Stimulated activated memory B cell treated with anti-CD40 and anti-IgM and Interleukin-4, amounts not matched to agents 10 μg/mL and 1 μg/mL and 100 μg/mL, for 72 hours (primary cell): ENCODE results near the gene KLF8.
"Not testable (repeated sequence)": the region's sequence is repeated elsewhere in the genome, so short reads cannot be mapped to it uniquely, and the experiment has no call there.

Source experiments
- ATAC-seq: fragments of 150-1000 bp; cut with Tn5 transposase; 2 replicates; pipeline ENCODE4 v1.10.0; 2021
- H3K27ac Mint-ChIP-seq: one replicate; pipeline ENCODE4 v1.8.0; 2022; ENCODE audit warnings: mild to moderate bottlenecking, mixed read lengths
- H3K27me3 Mint-ChIP-seq: one replicate; pipeline ENCODE4 v1.8.0; 2022; ENCODE audit warnings: mixed read lengths
- H3K36me3 Mint-ChIP-seq: one replicate; pipeline ENCODE4 v1.8.0; 2022; ENCODE audit warnings: mixed read lengths
- H3K4me1 Mint-ChIP-seq: one replicate; pipeline ENCODE4 v1.8.0; 2022; ENCODE audit warnings: mixed read lengths
- H3K4me3 Mint-ChIP-seq: one replicate; pipeline ENCODE4 v1.8.0; 2022; ENCODE audit warnings: mild to moderate bottlenecking, moderate library complexity, mixed read lengths
- H3K9me3 Mint-ChIP-seq: one replicate; pipeline ENCODE4 v1.8.0; 2022; ENCODE audit warnings: mixed read lengths

KLF8 gene

DNA sequence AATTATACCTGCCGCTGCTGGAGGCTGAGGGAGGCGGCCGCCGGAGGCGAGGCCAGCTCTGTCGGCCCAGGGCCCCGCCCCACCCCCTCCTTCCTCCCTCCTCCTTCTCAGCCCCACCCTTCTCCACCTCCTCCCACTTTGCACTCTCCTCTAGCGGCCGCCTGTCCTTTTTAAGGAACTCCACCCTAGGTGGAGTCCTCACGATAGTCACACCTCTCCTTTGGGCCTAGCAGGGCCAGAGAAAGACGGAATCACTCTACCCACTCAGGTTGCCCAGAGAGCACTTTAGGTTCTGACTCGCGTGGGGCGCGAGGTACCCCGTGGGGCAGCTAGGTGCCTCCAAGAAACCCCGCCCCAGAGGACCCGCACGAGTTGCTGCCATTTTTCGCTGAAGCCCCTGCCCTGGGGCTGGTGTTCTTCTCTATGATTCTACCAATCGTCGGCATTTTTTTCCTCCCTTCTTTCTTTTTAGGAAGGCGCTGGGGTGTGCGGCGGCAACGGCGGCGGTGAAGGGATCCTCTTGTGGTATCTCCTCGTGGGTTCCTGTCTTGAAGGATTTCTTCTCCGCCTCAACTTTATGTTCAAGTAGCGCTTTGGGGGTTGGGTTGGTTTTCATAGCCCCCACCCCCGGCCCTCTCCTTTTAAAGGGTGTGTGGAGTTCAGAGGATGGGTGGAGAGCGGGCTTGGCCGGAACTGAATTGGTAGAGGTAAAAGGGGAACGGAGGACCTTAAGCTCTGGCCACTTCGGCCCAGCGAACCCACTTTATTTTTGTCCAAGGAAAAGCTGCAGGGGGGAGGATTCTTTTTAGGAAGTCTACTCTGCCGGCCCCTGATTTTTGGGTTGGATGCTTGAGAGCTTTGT, at the start of gene KLF8:
KLF8 (plus strand) TSS at position 136 of the 862 bp plus-strand sequence. CDS start 979 bp downstream, outside the sequence.
- peak; percentile 86 for ATAC-seq
- Mint-ChIP-seq H3K4me3 (peak within 1 kb of the TSS; percentile 93), H3K36me3 (no peaks in the 10 kb centered on the region), H3K4me1 (peaks cover 25% of the 10 kb centered on the region), H3K27ac (peak within 1 kb of the TSS; percentile 87), H3K27me3 (no peaks in the 10 kb centered on the region), H3K9me3 (no peaks in the 10 kb centered on the region)

DNA sequence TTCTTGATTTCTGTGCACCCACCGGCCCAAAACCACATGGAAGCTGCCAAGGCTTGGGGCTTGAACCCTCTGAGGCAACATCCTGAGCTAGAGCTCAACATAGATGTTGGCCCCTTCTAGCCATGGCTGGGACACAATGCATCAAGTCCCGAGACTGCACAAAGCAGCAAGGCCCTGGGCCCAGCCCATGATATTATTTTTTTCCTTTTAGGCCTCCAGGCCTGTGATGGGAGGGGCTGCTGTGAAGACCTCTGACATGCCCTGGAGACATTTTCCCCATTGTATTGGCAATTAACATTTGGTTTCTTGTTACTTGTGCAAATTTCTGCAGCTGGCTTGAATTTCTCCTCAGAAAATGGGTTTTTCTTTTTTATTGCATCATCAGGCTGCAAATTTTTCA, 25.2 kb upstream of the KLF8 start:
- not testable (repeated sequence) for H3K4me1 Mint-ChIP-seq, H3K27ac Mint-ChIP-seq, H3K9me3 Mint-ChIP-seq, H3K27me3 Mint-ChIP-seq, ATAC-seq, H3K4me3 Mint-ChIP-seq
- H3K36me3 Mint-ChIP-seq, result peaks cover 36% of the 10 kb centered on the region

DNA sequence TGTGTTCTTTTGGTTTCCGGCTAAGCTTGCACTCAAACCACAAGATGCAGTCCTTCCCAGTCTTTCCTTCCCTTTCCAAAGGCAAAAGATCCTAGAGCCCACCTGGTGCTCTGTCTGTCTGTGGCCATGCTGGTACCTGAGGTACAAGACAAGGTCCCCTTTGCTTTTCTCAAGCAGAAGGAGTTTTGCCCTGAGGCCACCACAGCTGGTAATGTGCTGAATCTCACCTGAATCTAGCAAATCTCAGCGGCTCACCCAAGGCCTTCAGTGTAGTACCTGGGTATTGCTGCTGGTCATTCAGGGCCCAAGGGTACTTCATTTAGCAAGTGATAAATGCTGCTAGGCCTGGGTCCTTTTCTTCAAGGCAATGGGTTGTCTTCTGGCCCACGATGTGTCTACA, 20.5 kb upstream of the KLF8 start:
- Mint-ChIP-seq H3K9me3 (peaks cover 1% of the 10 kb centered on the region), H3K4me3 (no peak overlapping the region), H3K27ac (no peak overlapping the region), H3K27me3 (no peaks in the 10 kb centered on the region), H3K36me3 (peaks cover 20% of the 10 kb centered on the region), H3K4me1 (no peaks in the 10 kb centered on the region)
- ATAC-seq, result no peak

DNA sequence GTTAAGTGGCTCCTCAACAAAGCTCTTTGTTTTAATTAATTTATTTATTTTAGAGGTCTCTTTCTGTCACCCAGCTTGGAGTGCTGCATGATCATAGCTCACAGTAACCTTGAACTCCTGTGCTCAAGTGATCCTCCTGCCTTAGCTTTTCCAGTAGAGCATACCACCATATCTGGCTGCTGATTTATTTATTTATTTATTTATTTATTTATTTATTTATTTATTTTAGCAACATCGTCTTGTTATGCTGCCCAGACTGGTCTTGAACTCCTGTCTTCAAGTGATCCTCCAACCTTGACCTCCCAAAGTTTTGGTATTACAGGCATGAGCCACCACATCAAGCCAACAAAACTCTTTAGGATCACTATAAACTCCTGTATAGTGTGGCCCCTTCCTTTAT, 15.8 kb upstream of the KLF8 start:
- peaks cover 13% of the 10 kb centered on the region for H3K36me3 Mint-ChIP-seq
- no peak for ATAC-seq
- H3K9me3 Mint-ChIP-seq, result peaks cover 3% of the 10 kb centered on the region
- H3K27me3 Mint-ChIP-seq, result no peaks in the 10 kb centered on the region
- no peak overlapping the region for H3K4me3 Mint-ChIP-seq
- H3K27ac Mint-ChIP-seq, result no peak overlapping the region
- H3K4me1 Mint-ChIP-seq, result no peaks in the 10 kb centered on the region

DNA sequence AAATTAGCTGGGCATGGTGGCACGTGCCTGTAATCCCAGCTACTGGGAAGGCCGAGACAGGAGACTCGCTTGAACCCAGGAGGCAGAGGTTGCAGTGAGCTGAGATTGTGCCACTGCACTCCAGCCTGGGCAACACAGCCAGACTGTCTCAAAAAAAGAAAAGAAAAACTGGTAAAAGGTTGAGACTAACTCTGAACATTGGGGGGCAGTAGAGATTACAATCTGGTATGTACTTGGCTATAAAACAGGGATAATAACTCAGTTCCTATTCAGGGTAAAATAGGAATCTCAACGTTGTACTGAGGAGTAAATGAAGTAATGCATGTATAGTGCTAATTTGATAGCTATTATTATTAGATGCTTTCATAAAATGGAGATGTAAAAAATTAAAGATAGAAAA, 12.5 kb upstream of the KLF8 start:
- no peak overlapping the region for H3K27ac Mint-ChIP-seq
- peaks cover 6% of the 10 kb centered on the region for H3K36me3 Mint-ChIP-seq
- no peaks in the 10 kb centered on the region for H3K27me3 Mint-ChIP-seq
- no peaks in the 10 kb centered on the region for H3K4me1 Mint-ChIP-seq
- H3K4me3 Mint-ChIP-seq, result no peak overlapping the region
- H3K9me3 Mint-ChIP-seq, result peaks cover 3% of the 10 kb centered on the region
- no peak for ATAC-seq

DNA sequence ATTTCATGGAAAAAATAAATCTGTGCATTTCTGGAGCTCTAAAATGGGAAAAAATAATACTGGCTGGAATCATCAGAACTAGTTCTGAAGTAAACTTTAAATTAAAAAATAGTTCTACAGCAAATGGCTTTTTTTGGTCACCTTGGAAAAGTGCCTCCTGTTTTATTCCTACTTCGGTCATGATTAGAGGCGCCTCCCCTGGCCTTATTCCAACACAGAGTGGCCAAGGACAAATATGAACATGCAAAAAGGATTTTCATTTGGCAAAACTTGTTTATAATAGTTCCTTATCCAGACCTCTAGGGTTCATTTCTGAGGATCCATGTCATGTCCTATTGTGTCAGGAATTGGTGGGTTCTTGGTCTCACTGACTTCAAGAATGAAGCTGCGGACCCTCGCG, 11.1 kb upstream of the KLF8 start:
- Mint-ChIP-seq H3K9me3 (peaks cover 3% of the 10 kb centered on the region), H3K27me3 (no peaks in the 10 kb centered on the region), H3K27ac (no peak overlapping the region), H3K4me3 (no peak overlapping the region), H3K36me3 (peaks cover 6% of the 10 kb centered on the region), H3K4me1 (no peaks in the 10 kb centered on the region)
- ATAC-seq, result no peak

DNA sequence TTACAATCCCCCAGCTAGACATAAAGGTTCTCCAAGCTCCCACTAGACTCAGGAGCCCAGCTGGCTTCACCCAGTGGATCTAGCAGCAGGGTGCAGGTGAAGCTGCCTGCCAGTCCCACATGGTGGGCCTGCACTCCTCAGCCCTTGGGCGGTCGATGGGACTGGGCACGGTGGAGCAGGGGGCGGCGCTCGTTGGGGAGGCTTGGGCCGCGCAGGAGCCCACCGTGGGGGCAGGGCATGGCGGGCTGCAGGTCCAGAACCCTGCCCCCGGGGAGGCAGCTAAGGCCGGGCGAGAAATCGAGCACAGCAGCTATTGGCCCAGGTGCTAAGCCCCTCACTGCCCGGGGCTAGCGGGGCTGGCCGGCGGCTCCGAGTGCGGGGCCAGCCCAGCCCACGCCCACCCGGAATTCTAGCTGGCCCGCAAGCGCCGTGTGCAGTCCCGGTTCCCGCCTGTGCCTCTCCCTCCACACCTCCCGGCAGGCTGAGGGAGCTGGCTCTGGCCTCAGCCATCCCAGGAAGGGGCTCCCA, 9.6 kb upstream of the KLF8 start:
- no peak overlapping the region for H3K4me3 Mint-ChIP-seq
- H3K36me3 Mint-ChIP-seq, result no peaks in the 10 kb centered on the region
- no peaks in the 10 kb centered on the region for H3K27me3 Mint-ChIP-seq
- no peaks in the 10 kb centered on the region for H3K4me1 Mint-ChIP-seq
- ATAC-seq, result no peak
- H3K27ac Mint-ChIP-seq, result no peak overlapping the region
- H3K9me3 Mint-ChIP-seq, result no peaks in the 10 kb centered on the region

DNA sequence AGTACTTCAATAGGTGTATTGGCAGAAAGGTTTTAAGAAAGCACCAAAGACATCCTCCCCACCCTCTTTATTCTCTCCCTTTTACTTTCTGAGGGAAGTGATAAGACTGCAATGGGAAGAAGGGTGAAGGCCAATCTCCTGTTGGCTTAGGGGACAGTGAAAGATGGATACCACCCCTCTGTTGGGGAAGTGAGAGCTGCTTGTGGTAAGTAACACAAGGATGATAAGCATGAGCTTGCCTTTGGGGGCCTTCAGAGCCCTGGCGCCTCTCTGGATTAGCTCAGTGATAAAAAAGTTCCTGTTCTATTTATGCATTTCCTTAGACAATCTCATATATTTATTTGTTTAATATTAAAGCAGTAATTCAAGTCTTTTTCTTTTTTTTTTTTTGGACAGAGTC, 5.2 kb upstream of the KLF8 start:
- Mint-ChIP-seq H3K36me3 (no peaks in the 10 kb centered on the region), H3K4me1 (no peaks in the 10 kb centered on the region), H3K27me3 (no peaks in the 10 kb centered on the region), H3K27ac (no peak overlapping the region), H3K4me3 (no peak overlapping the region), H3K9me3 (no peaks in the 10 kb centered on the region)
- ATAC-seq, result no peak

DNA sequence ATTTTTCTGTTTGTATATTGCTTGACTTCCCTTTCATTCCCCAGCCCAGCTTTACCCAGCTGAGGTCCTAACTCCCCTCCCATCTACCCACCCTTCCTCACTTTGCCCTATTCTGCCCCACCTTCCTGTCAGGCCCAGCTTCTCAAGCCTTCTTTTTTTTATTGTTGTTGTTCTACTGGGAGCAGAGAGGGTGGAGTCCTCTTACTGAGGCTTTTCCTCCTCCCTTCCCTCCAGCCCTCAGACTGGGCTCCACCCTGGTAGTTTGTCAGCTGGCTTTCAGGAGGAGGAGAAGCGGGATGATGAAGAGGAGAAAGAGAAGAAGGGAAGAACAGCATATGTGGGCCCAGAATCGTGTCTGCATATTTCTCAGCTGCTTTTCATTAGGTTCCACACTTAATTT, 3.2 kb upstream of the KLF8 start:
- Mint-ChIP-seq H3K4me3 (no peak overlapping the region), H3K27ac (no peak overlapping the region), H3K9me3 (no peaks in the 10 kb centered on the region), H3K36me3 (no peaks in the 10 kb centered on the region), H3K4me1 (peaks cover 7% of the 10 kb centered on the region), H3K27me3 (no peaks in the 10 kb centered on the region)
- ATAC-seq, result no peak

DNA sequence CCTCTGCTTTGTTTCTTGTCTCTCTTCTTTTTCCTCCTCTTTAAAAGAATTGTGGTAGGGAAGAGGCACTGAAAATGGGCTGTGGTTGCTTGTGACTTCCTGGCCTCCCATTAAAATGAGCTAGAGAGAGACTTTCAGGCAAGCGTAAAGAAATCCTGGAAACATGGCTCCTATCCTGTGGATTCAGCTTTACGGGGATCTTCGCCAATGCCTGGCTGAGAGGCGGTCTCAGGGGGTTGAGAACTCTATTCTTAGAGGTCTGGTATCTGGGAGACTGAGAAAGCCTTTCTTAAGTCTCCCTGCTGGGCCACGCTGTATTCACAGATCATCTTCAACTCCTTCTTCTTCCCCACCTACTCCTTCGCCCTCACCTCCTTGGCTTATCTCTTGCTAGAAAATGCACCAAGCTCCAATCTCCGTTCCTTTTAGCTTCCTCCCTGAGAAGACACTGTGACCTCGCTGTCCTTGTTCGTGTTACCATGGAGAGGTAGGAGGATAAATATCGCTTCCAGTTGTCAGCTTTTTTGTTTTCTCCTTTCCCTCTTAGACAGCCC, 542 bp upstream of the KLF8 start:
- no peak for ATAC-seq
- H3K4me3 Mint-ChIP-seq, result peak overlapping the region; percentile 93
- no peaks in the 10 kb centered on the region for H3K27me3 Mint-ChIP-seq
- no peaks in the 10 kb centered on the region for H3K9me3 Mint-ChIP-seq
- peaks cover 24% of the 10 kb centered on the region for H3K4me1 Mint-ChIP-seq
- H3K27ac Mint-ChIP-seq, result peak overlapping the region; percentile 87
- no peaks in the 10 kb centered on the region for H3K36me3 Mint-ChIP-seq

DNA sequence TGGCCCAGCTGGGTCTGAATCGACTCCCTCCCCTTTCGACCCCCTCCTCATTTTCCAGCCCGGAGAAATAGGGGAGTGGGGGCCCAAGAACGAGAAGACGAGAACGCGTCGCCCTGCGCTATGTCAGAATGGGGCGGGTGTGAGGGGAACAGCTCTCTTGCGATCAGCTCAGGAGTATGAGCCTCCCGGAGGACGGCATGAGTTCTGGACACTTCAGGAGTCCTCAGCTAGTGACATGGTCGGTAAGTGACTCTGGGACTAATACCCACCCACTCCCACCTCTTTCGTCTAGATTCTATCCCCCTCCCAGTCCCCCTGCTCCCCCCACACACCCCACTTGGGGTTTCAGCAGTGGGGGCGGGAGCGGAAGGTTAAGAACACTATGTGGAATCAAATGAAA, 944 bp downstream of the KLF8 start:
- H3K27me3 Mint-ChIP-seq, result no peaks in the 10 kb centered on the region
- H3K9me3 Mint-ChIP-seq, result no peaks in the 10 kb centered on the region
- H3K4me1 Mint-ChIP-seq, result peaks cover 25% of the 10 kb centered on the region
- no peaks in the 10 kb centered on the region for H3K36me3 Mint-ChIP-seq
- H3K27ac Mint-ChIP-seq, result peak overlapping the region; percentile 87
- peak; percentile 56 for ATAC-seq
- H3K4me3 Mint-ChIP-seq, result peak overlapping the region; percentile 93

DNA sequence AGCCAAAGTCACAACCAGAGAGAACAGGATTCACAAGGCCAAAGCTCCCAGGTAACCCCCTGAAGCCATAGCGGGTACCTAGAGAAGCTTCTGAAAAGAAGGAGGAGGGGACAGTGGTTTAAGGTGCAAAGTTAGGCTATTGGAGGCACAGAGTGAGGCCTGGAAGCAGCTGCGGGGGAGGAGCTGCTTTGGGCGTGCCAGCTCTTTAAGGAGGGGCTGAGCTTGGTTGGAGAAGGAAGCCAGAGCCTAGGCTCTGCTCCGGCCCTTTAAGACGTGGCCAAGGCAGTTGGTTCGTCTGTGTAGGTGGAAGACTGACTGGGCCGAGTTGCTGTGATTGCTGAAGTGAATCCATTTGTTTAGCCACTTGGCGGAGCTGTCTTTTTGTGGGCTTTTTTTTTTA, 1.5 kb downstream of the KLF8 start:
- Mint-ChIP-seq H3K4me1 (peaks cover 25% of the 10 kb centered on the region), H3K27ac (peak overlapping the region; percentile 87), H3K36me3 (no peaks in the 10 kb centered on the region), H3K4me3 (peak overlapping the region; percentile 93), H3K9me3 (no peaks in the 10 kb centered on the region), H3K27me3 (no peaks in the 10 kb centered on the region)
- ATAC-seq, result peak; percentile 90

DNA sequence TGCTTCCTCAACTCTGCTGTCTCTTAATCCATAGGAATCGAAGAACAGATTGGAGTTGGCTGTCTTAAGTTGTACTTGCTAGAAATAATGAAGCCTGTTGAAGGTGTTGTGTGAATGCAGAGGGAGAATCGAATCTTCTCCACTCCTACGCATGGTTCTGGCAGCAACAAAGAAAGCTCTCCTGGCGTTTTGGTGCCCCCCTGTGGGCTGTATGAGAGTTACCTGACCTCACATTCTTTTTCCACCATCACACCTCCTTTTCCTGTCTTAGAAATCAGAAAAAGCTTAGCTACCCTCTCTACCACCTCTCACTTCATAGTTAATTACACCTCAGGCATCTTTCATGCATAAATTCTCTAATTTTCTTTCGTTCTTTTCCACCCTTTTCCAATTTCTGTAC, 16.3 kb downstream of the KLF8 start:
- Mint-ChIP-seq H3K27me3 (no peaks in the 10 kb centered on the region), H3K4me3 (no peak overlapping the region), H3K36me3 (peaks cover 13% of the 10 kb centered on the region), H3K27ac (no peak overlapping the region), H3K4me1 (peaks cover 14% of the 10 kb centered on the region), H3K9me3 (no peaks in the 10 kb centered on the region)
- ATAC-seq, result peak; percentile 57

DNA sequence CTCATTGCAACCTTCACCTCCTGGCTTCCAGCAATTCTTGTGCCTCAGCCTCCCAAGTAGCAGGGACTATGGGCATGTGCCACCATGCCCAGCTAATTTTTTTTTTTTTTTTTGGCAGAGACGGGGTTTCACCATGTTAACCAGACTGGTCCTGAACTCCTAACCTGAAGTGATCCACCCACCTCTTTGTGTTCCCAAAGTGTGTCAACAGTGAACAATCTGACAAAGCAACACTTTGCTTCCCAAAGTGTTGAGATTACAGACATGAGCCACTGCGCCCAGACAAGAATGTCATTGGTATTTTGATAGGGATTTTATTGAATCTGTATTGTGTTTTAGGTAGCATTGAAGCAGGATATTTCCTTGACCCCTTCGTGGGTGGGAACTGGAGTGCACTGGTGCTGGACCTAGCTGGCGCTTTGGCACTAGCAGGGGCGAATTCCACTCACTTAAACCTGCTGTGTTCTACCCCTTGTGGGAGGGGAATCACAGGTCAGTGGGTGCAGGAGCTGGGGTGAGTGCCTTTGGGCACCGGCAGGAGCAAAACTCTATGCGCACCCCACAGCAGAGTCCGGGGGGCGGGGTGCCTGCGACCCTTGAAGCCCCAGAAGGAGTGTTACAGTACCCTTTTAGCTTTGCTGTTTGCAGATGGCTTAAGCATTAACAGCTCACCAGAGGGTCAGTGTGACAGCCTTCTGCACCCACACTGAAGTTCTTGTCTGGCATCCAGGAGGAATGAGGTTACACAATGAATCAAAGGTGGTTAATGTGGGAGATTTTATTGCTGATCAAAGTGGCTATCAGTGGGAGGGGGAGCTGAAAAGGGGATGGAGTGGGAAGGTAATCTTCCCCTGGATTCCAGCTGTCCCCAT, 21.9 kb downstream of the KLF8 start:
- Mint-ChIP-seq H3K9me3 (no peaks in the 10 kb centered on the region), H3K27ac (no peak overlapping the region), H3K36me3 (peaks cover 38% of the 10 kb centered on the region), H3K4me1 (peaks cover 9% of the 10 kb centered on the region), H3K4me3 (no peak overlapping the region), H3K27me3 (no peaks in the 10 kb centered on the region)
- no peak for ATAC-seq

DNA sequence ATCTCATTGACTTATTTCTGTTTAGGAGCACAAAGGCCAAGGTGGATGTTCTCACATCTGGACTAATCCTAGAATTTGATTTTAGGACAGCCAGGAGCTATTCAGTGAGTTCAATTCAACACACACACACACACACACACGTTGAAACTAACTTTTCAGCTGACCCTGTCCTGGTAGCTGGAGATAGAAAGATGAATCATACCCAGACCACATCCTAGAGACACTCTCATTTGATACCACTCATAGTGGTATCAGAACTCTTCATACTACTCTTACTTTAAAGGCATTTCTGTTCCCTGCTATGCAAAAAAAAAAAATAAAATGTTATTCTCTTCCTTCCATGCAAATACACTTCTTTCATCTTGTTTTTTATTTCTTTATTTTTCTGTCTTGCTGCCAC, 36.7 kb downstream of the KLF8 start:
- Mint-ChIP-seq H3K27me3 (no peaks in the 10 kb centered on the region), H3K27ac (peak overlapping the region; percentile 44)
- ATAC-seq, result no peak

More for the DNA sequence above, 36.7 kb downstream of the KLF8 start:
- H3K36me3 Mint-ChIP-seq, result peaks cover 36% of the 10 kb centered on the region
- H3K9me3 Mint-ChIP-seq, result no peaks in the 10 kb centered on the region
- H3K4me1 Mint-ChIP-seq, result no peaks in the 10 kb centered on the region
- no peak overlapping the region for H3K4me3 Mint-ChIP-seq
